Measurements from ENCODE around the gene OSTN.

DNA sequence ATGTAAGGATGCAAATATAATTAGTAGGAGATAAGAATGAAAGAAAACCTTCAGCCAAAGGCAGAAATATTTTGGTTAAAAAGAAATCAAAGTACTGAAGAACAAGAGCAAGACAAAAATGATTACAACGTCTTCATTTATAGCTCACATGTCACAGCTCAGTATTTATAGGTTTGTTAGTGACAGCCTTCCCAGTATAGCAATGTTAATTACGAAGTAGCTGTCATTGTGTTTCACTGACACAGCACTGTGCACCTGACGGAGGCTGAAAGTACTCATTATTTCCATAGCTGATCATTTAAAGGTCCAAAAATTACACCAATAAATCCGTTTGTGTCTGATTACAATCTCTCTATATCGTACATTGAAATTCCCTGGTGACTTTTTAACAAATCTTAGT lies 561 bp upstream of the OSTN start:
- TF ChIP-seq, protein P1, sequence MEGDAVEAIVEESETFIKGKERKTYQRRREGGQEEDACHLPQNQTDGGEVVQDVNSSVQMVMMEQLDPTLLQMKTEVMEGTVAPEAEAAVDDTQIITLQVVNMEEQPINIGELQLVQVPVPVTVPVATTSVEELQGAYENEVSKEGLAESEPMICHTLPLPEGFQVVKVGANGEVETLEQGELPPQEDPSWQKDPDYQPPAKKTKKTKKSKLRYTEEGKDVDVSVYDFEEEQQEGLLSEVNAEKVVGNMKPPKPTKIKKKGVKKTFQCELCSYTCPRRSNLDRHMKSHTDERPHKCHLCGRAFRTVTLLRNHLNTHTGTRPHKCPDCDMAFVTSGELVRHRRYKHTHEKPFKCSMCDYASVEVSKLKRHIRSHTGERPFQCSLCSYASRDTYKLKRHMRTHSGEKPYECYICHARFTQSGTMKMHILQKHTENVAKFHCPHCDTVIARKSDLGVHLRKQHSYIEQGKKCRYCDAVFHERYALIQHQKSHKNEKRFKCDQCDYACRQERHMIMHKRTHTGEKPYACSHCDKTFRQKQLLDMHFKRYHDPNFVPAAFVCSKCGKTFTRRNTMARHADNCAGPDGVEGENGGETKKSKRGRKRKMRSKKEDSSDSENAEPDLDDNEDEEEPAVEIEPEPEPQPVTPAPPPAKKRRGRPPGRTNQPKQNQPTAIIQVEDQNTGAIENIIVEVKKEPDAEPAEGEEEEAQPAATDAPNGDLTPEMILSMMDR (IDR thresholded peaks at IDR 0.05): no peak
- no peak for TF ChIP-seq POLR2A (IDR thresholded peaks at IDR 0.05)
